Activated T-helper 9 cell treated with anti-CD3 and anti-CD28 coated beads, Interleukin-2, amount 50 U/mL, for 16 hours (primary cell): Measurements from ENCODE around the gene TRIM24.
"Not testable (repeated sequence)": the region's sequence is repeated elsewhere in the genome, so short reads cannot be mapped to it uniquely, and the experiment has no call there.

Experiments used
- DNase-seq: peaks from one replicate; pipeline ENCODE4 v3.0.0-alpha.2; 2020; ENCODE audit warnings: low read depth

TRIM24 gene

DNA sequence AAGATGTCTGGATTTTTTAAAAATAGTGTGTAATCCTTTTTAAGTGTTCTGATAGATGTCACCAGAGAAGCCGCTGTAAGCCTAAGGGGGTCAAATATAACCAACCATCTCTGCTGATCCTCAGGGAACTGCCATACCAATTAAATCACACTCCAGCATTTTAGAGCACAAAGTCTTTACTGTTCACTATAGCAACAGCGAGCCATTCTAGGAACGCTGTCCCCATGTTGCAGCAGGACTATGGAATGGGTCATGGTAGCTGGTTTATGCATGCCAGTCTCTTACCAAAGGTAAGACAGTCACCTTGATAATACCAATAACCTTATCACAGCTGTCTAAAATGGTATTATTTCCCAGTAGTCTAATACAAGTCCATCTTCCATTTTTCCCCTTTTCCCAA lies 33.5 kb downstream of the TRIM24 start:
- no peak for DNase-seq

DNA sequence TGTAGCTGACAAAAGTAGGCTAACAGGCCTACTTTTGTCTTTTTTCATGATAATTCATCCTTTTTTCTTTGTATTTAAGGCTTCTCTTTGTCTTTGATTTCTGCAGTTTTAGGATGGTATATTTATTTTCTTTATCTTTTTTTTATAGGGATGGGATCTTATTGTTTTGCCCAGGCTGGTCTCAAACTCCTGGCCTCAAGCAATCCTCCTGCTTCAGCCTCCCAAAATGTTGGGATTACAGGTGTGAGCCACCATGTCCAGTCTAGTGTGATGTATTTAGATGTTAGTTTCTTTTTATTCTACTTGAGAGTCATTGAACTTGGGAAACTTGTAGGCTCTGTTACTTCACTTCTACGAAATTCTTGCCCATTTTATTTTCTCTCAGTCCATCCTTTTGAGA lies 35.4 kb downstream of the TRIM24 start:
- no peak for DNase-seq

- no peak for DNase-seq
Measured at GRCh38 chr7:138499340-138499739, 39.3 kb downstream of the TRIM24 start.

GRCh38 chr7:138500303-138500702 lies 40.2 kb downstream of the TRIM24 start:
- not testable (repeated sequence) for DNase-seq

GRCh38 chr7:138500892-138501291 lies 40.8 kb downstream of the TRIM24 start:
- DNase-seq = no peak

DNA sequence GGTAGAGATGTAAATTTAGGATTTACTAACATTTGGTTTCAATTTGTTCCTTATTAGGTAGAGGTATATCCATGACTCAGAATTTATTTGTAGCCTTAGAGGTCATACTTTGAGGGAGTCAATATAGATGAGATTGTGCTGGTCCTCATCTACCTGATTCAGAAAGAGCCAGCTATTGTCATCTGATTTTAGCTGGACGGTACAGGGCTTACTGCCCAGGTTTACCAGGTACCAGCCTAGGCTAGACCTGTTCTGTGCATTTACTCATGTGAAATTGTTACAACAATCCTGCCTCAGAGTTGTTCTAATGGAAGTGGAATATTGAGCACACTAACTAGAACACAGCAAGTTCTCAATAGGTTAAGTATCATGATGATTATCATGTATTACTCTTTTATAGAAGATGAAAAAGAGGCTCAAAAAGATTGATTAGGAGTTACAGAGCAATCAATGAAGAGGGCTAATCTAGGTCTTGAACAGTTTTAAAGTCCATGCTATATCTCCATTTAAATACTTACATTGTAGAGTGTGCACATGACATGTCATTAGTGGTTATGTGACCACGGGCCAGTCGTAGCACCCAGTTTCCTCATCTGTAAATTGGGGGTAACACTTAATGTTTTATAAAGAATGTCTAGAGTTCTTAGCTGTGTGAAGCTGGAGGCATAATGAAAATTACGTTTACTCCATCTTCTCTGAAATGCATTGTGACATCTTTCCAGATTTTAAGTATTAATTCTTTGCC lies 42.1 kb downstream of the TRIM24 start:
- DNase-seq = no peak

DNA sequence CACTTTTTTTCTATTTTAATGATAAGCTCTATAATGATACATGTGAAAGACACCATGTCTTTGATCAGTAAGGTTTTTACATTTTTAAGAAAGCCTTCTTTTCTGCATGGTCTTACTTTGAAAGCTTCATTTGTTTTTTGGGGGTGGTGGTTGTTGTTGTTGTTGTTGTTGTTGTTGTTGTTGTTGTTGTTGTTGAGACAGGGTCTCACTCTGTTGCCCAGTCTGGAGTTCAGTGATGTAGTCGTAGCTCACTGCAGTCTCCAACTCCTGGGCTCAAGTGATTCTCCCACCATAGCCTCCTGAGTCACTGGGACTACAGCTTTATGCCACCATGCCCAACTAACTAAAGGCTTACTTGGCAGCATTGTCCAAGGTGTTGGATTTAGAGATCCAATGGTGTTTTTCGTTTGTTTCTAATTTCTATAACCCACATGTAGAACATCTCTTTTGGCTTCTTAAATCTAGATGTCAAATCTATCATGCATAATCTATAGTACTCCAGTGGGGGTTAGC lies 45.4 kb downstream of the TRIM24 start:
- DNase-seq = no peak

- DNase-seq = no peak
Measured at GRCh38 chr7:138506764-138507163, 46.7 kb downstream of the TRIM24 start.

- no peak for DNase-seq
Measured at GRCh38 chr7:138510003-138510402, 49.9 kb downstream of the TRIM24 start.

GRCh38 chr7:138512092-138512858 lies 52.2 kb downstream of the TRIM24 start:
- no peak for DNase-seq

DNA sequence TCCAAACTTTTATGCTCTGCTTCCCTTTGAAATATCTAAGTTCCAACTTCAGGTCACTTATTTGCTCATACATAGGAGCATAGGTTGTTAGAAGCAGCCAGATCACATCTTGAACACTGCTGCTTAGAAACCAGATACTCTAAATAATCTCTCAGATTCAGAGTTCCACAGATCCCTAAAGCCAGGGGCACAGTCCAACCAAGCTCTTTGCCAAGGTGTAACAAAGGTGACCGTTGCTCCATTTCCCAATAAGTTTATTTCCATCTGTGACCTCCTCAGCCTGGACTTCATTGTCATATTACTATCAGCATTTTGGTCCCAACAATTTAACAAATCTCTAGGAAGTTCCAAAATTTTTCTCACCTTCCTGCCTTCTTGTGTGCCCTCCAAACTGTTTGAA lies 52.8 kb downstream of the TRIM24 start:
- no peak for DNase-seq

- DNase-seq = no peak
Measured at GRCh38 chr7:138513344-138513871, 53.3 kb downstream of the TRIM24 start.

- DNase-seq = no peak
Measured at GRCh38 chr7:138514044-138514443, 54.0 kb downstream of the TRIM24 start.

GRCh38 chr7:138515001-138515528 lies 55.0 kb downstream of the TRIM24 start:
- DNase-seq = no peak

DNA sequence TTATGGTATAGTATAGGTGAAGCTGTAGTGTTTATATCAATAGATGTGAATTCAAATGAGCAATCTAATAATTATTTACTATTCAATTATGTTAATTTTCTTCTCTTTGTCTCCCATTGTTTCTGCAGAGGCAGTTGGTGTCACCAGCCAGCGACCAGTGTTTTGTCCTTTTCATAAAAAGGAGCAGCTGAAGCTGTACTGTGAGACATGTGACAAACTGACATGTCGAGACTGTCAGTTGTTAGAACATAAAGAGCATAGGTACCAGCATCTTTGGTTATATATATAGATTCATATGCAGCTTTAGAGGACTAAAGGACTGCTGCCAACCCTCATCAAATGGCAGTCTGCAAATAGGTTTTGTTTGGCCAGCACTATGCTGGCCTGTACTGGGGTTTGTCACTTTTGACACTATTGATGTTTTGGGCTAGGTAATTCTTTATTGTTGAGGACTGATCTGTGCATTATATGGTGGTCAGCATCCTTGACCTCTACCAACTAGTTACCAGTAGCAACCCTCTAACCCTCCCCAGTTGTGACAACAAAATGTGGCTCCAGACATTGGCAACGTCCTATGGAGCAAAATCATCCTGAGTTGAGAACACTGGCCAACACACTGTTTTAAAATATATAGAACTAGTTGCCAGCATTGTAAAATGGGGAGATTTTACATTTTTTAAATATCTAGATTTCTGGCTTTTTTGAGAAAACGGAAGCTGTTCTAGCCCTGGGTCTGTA lies 59.2 kb downstream of the TRIM24 start:
- DNase-seq = no peak

DNA sequence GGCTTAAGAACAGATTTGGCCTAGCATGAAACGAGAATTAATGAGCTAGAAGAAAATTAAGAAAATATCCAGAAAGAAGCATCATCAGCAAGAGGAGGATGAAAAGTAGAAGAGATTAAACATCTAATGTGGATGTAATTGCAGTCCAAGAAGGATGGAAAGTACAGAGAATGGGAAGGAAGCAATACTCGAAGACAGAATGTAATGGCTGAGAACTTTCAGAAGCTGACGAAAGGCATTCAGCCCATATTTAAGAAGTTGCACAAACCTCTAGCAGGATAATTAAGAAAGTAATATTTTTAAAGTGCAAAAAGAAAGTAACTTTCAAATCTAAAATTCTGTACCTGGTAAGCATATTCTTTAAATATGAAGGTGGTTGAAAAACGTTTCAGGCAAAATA lies 60.7 kb downstream of the TRIM24 start:
- DNase-seq = no peak

DNA sequence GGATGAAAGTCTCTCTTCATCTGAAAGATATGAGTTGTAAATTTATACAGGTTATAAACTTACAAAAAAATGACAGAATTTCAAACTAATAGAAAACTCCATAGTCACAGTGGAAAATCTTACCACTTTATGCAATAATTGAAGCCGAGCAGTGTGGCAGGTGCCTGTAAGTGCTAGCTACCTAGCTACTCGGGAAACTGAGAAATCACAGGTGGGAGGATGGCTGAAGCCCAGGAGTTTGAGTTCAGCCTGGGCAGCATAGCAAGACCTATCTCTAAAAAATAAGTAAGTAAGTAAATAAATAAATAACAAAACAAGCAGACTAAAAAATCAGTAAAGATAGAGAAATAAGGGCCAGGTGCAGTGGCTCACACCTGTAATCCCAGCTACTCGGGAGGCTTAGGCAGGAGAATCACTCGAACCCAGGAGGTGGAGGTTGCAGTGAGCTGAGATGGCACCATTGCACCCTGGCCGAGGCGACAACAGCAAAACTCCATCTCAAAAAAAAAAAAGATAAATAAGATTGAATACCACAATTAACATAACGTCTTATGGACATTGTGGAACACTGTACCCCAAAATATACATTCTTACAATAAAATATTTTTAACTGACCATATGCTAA lies 61.9 kb downstream of the TRIM24 start:
- no peak for DNase-seq

GRCh38 chr7:138524259-138524658 lies 64.2 kb downstream of the TRIM24 start:
- DNase-seq = no peak

DNA sequence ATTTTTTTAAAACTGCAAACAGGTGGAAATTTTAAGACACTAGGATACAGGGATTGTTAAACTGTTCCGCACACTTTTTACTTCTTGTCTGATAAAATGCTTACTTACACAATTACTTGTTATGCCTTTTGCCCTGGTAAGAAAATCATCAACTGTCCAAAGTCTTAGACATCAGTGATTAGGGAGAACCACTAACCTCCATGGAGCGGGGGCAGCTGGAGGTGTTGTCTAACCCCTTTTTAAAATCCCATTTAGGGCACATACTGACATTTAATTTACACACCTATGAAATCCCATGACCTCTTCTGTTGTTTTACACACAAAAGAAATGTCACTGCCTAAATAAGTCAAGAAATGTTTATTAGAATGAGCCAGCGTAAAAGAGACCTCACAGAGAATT lies 65.7 kb downstream of the TRIM24 start:
- DNase-seq = no peak

DNA sequence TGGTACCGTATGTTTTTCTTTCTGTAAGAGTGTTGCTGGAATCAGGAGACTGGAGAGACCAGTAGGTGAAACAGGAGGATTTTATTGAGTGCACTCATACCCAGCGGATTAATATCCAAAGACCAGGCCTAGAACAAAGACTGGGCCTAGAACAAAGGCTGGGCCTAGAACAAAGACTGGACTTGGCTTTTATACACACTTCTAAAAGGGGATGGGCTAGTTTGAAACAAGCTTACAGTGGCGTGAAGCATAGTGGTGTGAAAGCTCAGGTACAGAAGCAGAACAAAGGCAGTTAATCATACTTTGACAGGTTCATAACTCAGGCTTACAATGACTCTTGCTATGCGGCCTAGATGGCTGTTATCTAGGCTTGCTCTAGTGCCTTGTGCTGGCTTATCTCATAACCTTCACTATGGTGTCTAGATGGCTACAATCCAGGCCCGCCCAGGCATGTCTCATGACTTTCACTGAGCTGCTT lies 67.7 kb downstream of the TRIM24 start:
- DNase-seq = no peak

DNA sequence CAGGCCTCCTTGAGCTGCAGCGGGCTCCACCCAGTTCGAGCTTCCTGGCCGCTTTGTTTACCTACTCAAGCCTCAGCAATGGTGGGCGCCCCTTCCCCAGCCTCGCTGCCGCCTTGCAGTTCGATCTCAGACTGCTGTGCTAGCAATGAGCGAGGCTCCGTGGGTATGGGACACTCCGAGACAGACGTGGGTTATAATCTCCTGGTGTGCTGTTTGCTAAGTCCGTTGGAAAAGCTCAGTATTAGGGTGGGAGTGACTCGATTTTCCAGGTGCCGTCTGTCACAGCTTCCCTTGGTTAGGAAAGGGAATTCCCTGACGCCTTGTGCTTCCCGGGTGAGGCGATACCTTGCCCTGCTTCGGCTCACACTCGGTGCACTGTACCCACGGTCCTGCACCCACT lies 76.8 kb downstream of the TRIM24 start:
- DNase-seq = not testable (repeated sequence)

DNA sequence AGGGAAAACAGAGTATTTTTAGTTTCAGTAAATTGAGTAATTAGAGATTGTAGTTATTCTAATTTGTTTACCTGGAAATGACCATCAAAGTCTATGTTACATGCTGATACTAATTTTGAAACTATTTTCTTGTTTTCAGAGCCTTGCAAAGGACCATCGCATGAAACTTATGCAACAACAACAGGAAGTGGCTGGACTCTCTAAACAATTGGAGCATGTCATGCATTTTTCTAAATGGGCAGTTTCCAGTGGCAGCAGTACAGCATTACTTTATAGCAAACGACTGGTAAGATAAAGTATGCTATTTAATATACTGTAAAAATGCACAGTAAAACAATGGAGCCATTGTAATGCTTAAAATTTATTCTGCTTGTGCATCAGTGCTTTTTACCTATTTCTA lies 78.5 kb downstream of the TRIM24 start:
- no peak for DNase-seq
